Activated CD8-positive, alpha-beta T cell treated with anti-CD3 and anti-CD28 coated beads for 36 hours (primary cell): Measurements from ENCODE around the gene ZNF865. TPM values are rescaled to one million over a fixed set of nuclear protein-coding genes. Genes with fewer than 3 reads are reported as not detected.
A peak's percentile ranks its signal among the peaks of the same experiment; 100 is the strongest.

Source experiments
- ATAC-seq: fragments of 200-7000 bp; cut with Tn5 transposase; one replicate; pipeline ENCODE4 v1.10.0; 2021; ENCODE audit warnings: mild to moderate bottlenecking, moderate library complexity
- CTCF ChIA-PET: fragments of 350-600 bp; sonication (Branson Sonifier 250); formaldehyde crosslinking; loops from one replicate; lab custom pipeline; 2021; ENCODE audit warnings: antibody characterized with exemption; lab: Charles Lee
- POLR2A ChIA-PET: fragments of 350-600 bp; sonication (Branson Sonifier 250); formaldehyde crosslinking; loops from one replicate; lab custom pipeline; 2021; ENCODE audit warnings: antibody characterized with exemption; lab: Charles Lee
- DNase-seq: peaks from one replicate; pipeline ENCODE4 v3.0.0-alpha.2; 2020
- H3K27ac Mint-ChIP-seq: one replicate; pipeline ENCODE4 v1.8.0; 2021; ENCODE audit warnings: mild to moderate bottlenecking, mixed read lengths
- H3K27me3 Mint-ChIP-seq: one replicate; pipeline ENCODE4 v1.8.0; 2021; ENCODE audit warnings: mixed read lengths
- H3K36me3 Mint-ChIP-seq: one replicate; pipeline ENCODE4 v1.8.0; 2021; ENCODE audit warnings: low read depth, mixed read lengths
- H3K4me1 Mint-ChIP-seq: one replicate; pipeline ENCODE4 v1.8.0; 2021; ENCODE audit warnings: low read depth, mixed read lengths
- H3K4me3 Mint-ChIP-seq: one replicate; pipeline ENCODE4 v1.8.0; 2021; ENCODE audit warnings: mild to moderate bottlenecking, moderate library complexity, mixed read lengths
- H3K9me3 Mint-ChIP-seq: one replicate; pipeline ENCODE4 v1.8.0; 2021; ENCODE audit warnings: mixed read lengths
- intact Hi-C: fragments of 100-400 bp; cut with micrococcal nuclease; formaldehyde crosslinking; loops from one replicate; pipeline ENCODE4 v1.10.0; 2022
- total RNA-seq, 2 experiments: library from RNA; stranded (reverse); gene quantifications; one replicate each; pipeline ENCODE4 v1.2.3, GENCODE V29; 2021
- TF ChIP-seq, protein P1 (sequence below): fragments of 200-600 bp; IDR thresholded peaks from one replicate; pipeline ENCODE4 v1.8.0; 2022; ENCODE audit warnings: antibody characterized with exemption, mild to moderate bottlenecking

The ZNF865 gene
- total RNA-seq, 2 experiments from 2014 or later: 10.6 to 11.7 TPM

DNA sequence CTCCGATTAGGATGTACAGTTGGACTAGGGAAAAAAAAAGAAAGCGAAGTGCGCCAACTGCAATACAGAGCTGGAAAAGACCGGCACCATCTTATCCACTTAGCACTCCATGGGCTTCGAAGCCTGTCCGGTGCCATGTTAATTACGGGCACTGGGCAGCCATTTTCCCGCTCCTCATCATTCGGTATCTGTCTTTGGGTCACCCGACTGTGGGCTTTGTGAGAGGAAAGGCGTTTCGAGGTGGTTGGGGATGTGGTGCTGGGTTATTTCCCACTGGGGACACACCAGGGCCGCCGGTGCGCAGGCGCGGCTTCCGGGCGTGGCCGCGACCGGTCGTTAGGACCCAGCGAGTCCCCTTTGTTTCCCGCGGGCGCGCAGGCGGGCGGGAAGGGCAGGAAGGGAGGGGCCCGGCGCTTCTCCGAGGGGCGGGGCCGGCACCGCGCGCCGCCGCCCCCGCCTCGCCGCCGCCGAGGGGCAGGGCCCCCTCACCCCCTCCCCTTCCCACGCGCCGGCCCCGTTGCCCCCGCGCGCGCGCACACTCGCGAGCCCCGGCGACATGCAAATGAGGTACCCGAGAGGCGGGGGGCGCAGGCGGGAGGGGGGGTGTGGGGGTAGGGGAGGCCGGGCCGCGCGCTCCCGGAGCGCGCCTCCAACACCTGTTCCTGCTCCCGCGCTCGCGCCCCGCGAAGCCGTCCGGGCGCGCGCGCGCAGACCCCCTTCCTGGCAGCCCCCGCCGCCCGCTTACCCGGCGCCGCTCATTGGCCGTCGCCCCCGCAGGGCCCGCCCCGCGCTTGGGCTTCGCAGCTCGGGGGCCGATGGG lies 5.4 kb upstream of the ZNF865 start, which contains the start of gene ZNF524:
ZNF524 (plus strand) TSS at position 447 of the 820 bp plus-strand sequence. CDS start 1,825 bp downstream, outside the sequence.
- ATAC-seq (peak; percentile 50), DNase-seq (peak; percentile 86)
- peaks cover 2% of the 10 kb centered on the region for H3K9me3 Mint-ChIP-seq
- H3K4me1 Mint-ChIP-seq: peaks cover 32% of the 10 kb centered on the region
- peak within 1 kb of the TSS; percentile 99 for H3K27ac Mint-ChIP-seq
- ChIA-PET CTCF (interaction anchor here (1.3 to 4.0 kb wide), 4 partner anchors 26 to 96 kb away, joined by 4 to 24 read pairs (median 8); no protein-coding TSS in a partner anchor), POLR2A (interaction anchor here (0.6 to 2.2 kb wide), 9 partner anchors 14 to 397 kb away, joined by 3 to 8 read pairs (median 5); partner anchors contain the start of genes ZNF581, ZNF628 and ZNF784)
- intact Hi-C loops: no loop called here
- H3K27me3 Mint-ChIP-seq: no peaks in the 10 kb centered on the region
- TF ChIP-seq, protein P1, sequence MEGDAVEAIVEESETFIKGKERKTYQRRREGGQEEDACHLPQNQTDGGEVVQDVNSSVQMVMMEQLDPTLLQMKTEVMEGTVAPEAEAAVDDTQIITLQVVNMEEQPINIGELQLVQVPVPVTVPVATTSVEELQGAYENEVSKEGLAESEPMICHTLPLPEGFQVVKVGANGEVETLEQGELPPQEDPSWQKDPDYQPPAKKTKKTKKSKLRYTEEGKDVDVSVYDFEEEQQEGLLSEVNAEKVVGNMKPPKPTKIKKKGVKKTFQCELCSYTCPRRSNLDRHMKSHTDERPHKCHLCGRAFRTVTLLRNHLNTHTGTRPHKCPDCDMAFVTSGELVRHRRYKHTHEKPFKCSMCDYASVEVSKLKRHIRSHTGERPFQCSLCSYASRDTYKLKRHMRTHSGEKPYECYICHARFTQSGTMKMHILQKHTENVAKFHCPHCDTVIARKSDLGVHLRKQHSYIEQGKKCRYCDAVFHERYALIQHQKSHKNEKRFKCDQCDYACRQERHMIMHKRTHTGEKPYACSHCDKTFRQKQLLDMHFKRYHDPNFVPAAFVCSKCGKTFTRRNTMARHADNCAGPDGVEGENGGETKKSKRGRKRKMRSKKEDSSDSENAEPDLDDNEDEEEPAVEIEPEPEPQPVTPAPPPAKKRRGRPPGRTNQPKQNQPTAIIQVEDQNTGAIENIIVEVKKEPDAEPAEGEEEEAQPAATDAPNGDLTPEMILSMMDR: no peak
- H3K36me3 Mint-ChIP-seq: peaks cover 34% of the 10 kb centered on the region
- H3K4me3 Mint-ChIP-seq: peak within 1 kb of the TSS; percentile 88

- Mint-ChIP-seq H3K27ac (peak overlapping the region; percentile 84), H3K36me3 (peaks cover 28% of the 10 kb centered on the region), H3K27me3 (no peaks in the 10 kb centered on the region), H3K9me3 (peaks cover 2% of the 10 kb centered on the region), H3K4me3 (peak overlapping the region; percentile 88), H3K4me1 (peaks cover 32% of the 10 kb centered on the region)
- no peak for DNase-seq
- no peak for ATAC-seq
- TF ChIP-seq, protein P1: no peak
- ChIA-PET CTCF (interaction anchor here (4.0 kb wide), 1 partner anchor 32 kb away, joined by 24 read pairs; no protein-coding TSS in a partner anchor), POLR2A (interaction anchor here (1.0 kb wide), 1 partner anchor 24 kb away, joined by 4 read pairs; the partner anchor contains the start of gene ZNF784)
- intact Hi-C loops: no loop called here
Measured at GRCh38 chr19:55600662-55601028, 4.8 kb upstream of the ZNF865 start.

- no peak for DNase-seq
- peaks cover 2% of the 10 kb centered on the region for H3K9me3 Mint-ChIP-seq
- TF ChIP-seq, protein P1: no peak
- peaks cover 34% of the 10 kb centered on the region for H3K4me1 Mint-ChIP-seq
- peak overlapping the region; percentile 88 for H3K4me3 Mint-ChIP-seq
- peak overlapping the region; percentile 84 for H3K27ac Mint-ChIP-seq
- POLR2A ChIA-PET: interaction anchor here (1.0 kb wide), 1 partner anchor 24 kb away, joined by 4 read pairs; the partner anchor contains the start of gene ZNF784
- no peak for ATAC-seq
- intact Hi-C loops: no loop called here
- CTCF ChIA-PET: interaction anchor here (4.0 kb wide), 1 partner anchor 32 kb away, joined by 24 read pairs; no protein-coding TSS in a partner anchor
- H3K36me3 Mint-ChIP-seq: peaks cover 23% of the 10 kb centered on the region
- H3K27me3 Mint-ChIP-seq: no peaks in the 10 kb centered on the region
Measured at GRCh38 chr19:55601084-55601483, 4.4 kb upstream of the ZNF865 start.

- Mint-ChIP-seq H3K27ac (peak overlapping the region; percentile 84), H3K36me3 (peaks cover 23% of the 10 kb centered on the region), H3K4me1 (peaks cover 43% of the 10 kb centered on the region), H3K27me3 (no peaks in the 10 kb centered on the region), H3K9me3 (peaks cover 2% of the 10 kb centered on the region), H3K4me3 (peak overlapping the region; percentile 88)
- TF ChIP-seq, protein P1: no peak
- intact Hi-C loops: no loop called here
- ChIA-PET POLR2A (no interaction called here), CTCF (no interaction called here)
- no peak for DNase-seq
- no peak for ATAC-seq
Measured at GRCh38 chr19:55602104-55603001, 3.1 kb upstream of the ZNF865 start.
